ENCODE data around the gene TFE3.

Gene TFE3

DNA sequence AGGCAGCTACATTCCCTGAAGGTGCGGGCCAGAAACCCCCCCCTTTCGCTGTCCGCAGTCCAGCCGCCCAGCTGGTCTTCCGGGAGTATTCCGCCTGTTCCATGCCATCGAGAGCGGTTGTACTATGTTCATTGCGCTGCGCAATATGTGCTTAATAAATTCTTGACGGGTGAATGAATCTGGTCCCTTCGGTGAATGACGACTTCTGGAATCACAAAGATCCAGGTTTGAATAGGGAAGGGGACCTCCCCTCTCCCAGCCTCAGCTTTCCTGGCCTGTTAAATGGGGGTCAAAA lies 777 bp upstream of the TFE3 start:
- H3K4me1 Mint-ChIP-seq: peaks cover 39% of the 10 kb centered on the region
- peak overlapping the region; percentile 92 for H3K4me3 Mint-ChIP-seq
- H3K9me3 Mint-ChIP-seq: no peaks in the 10 kb centered on the region
- H3K27ac Mint-ChIP-seq: peak overlapping the region; percentile 93
- DNase-seq: no peak
- CTCF ChIA-PET: interaction anchor here (0.7 to 2.9 kb wide), 5 partner anchors 57 to 146 kb away, joined by 3 to 9 read pairs (median 3); no protein-coding TSS in a partner anchor
- H3K27me3 Mint-ChIP-seq: peaks cover 4% of the 10 kb centered on the region
- H3K36me3 Mint-ChIP-seq: peaks cover 11% of the 10 kb centered on the region

DNA sequence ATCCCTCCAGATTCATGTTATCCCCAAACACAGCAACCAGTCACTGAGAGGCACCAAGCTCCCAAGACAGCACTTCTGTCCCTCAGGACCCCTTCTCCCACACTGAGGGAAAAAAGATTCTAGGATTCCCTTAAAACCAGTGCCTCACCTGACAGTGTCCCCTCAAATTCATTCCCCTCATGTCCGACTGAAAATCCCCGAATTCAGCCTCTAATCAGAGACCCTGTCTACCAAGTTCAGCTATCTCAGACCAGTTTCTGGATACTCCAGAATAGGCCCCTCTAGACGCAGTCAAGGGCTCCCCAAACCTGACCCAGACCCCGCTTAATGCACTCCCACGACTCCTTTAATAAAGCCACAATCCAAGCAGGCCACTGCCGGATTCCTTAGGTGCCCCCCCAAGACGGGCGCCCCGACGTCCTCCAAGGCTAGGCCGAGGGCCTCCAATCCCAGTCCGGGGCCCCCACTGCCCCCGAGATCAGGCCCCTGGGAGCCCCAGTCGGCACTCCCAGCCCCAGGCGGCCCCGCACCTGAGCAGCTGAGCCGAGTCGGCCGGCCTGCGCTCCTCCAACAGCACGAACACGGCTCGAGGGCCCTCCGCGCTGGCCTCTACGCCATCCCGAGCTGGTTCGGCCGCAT lies 457 bp downstream of the TFE3 start:
- Mint-ChIP-seq H3K9me3 (no peaks in the 10 kb centered on the region), H3K4me1 (peaks cover 47% of the 10 kb centered on the region), H3K27ac (peak overlapping the region; percentile 93), H3K4me3 (peak overlapping the region; percentile 92), H3K27me3 (peaks cover 4% of the 10 kb centered on the region), H3K36me3 (peaks cover 18% of the 10 kb centered on the region)
- CTCF ChIA-PET: interaction anchor here (0.5 to 2.9 kb wide), 4 partner anchors 40 to 105 kb away, joined by 3 to 9 read pairs (median 4); no protein-coding TSS in a partner anchor
- no peak for DNase-seq

DNA sequence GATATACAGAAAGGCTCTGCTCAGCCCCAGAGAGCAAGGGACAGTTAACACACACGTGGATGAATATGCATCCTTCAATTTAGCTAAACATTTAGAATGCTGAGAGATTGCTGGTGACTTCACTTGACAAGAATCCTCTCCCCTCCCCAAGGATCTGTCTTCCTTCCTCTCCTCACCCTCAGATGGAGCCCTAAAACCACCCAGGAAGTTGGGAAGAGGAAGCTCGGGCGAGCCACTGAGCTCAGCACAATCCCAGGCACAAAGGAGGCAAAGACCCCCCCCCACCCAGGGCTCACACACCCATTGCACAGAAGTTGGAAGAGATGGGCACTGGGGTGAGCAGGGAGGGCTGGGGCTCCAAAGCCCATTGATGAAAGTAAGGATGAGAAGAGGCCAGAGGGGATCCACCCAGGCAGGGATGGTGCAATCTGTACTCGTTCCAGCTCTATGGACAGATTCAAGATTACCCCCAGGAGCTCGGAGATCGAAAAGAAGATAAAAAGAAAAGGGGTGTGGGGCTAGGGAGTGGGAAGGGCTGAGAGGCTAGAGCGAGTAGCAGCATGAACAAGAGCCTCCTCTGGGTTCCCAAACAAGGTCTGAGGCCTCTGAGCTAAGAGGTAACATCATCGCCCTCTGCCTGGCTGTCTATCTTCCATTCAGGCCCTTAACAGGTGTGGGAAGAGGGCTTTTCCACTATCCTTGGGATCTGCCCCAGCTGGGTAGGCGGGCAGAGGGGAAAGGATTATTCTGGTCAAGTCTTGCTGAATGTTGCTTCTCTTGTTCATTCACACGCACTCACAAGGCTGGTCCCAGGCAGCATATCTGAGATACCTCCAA lies 1.2 kb downstream of the TFE3 start:
- Mint-ChIP-seq H3K4me1 (peaks cover 48% of the 10 kb centered on the region), H3K36me3 (peaks cover 19% of the 10 kb centered on the region), H3K4me3 (peak overlapping the region; percentile 92), H3K9me3 (no peaks in the 10 kb centered on the region), H3K27me3 (no peaks in the 10 kb centered on the region), H3K27ac (peak overlapping the region; percentile 93)
- peak; percentile 29 for DNase-seq
- CTCF ChIA-PET: interaction anchor here (0.5 to 2.9 kb wide), 3 partner anchors 39 to 105 kb away, joined by 3 to 9 read pairs (median 5); no protein-coding TSS in a partner anchor

DNA sequence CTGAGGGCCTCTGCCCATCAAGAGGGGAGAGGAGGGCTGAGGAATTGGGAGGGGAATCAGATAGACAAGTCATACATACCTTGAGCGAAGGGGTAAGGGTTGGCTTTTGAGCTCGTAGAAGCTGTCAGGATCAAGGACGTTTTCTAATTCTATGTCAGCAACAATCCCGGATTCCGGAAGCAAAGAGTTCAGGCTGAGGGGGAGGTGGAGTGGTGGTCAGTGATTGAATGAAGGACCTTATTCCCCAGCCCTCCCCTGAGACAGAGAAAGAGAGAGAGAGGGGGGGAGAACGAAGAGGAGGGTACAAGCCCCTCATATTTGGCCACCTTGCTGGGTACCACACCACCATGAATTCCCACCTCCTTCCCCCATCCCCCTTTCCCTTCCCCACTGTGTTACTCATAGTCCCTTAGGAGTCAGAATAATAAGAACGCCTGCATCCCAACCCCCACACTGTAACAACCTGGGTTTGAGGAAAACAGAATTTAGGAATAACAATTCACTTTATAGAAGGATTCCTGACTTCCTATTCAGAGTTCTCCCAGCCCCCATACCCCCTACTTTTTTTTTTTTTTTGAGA lies 2.7 kb downstream of the TFE3 start:
- Mint-ChIP-seq H3K27ac (peak overlapping the region; percentile 86), H3K36me3 (peaks cover 19% of the 10 kb centered on the region), H3K9me3 (no peaks in the 10 kb centered on the region), H3K4me3 (peak overlapping the region; percentile 47), H3K4me1 (peaks cover 48% of the 10 kb centered on the region), H3K27me3 (no peaks in the 10 kb centered on the region)
- no peak for DNase-seq
- CTCF ChIA-PET: interaction anchor here (0.8 kb wide), 1 partner anchor 87 kb away, joined by 4 read pairs; no protein-coding TSS in a partner anchor

DNA sequence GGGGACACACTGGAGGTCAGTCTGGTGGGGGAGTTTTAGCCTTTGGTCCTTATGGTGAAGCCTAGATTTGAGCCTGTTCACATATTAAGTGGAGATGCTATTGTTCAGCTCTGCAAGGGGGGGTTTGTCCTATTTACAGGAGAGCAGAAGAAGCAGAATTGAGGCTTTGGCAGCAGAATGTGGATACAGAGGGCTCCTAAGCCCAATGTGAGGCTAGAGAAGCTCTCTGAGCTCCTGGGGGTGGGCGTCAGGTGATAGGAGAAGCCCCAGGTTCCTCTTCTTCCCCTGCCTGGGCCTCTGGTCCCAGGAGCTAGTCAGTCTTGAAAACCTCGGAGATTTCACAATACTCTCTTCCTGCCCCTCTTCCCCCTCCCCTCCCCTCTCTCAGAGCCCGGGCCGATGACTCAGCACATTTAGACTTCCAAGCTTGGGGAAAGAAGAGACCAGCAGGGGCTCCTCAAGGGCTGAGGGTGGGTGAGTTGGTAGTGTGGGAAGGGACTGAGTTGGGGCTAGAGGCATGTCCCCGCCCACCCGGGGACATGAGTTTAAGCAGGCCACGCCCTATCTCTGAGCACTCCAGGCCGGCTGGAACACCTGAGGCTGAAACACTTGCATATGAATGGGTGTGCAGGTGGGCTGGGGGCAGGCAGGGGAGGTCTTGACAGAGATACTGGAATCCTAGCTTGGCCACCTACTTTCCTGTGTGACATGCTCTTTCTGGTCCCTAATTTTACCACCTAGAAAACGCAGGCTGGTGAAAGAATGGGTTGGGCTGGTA lies 3.4 kb downstream of the TFE3 start:
- no peaks in the 10 kb centered on the region for H3K9me3 Mint-ChIP-seq
- CTCF ChIA-PET: interaction anchor here (0.8 to 1.1 kb wide), 3 partner anchors 11 to 278 kb away, joined by 3 to 4 read pairs (median 3); partner anchors contain the start of gene GLOD5
- peak overlapping the region; percentile 47 for H3K4me3 Mint-ChIP-seq
- peaks cover 20% of the 10 kb centered on the region for H3K36me3 Mint-ChIP-seq
- peak; percentile 61 for DNase-seq
- H3K4me1 Mint-ChIP-seq: peaks cover 48% of the 10 kb centered on the region
- H3K27ac Mint-ChIP-seq: peak overlapping the region; percentile 86
- no peaks in the 10 kb centered on the region for H3K27me3 Mint-ChIP-seq

DNA sequence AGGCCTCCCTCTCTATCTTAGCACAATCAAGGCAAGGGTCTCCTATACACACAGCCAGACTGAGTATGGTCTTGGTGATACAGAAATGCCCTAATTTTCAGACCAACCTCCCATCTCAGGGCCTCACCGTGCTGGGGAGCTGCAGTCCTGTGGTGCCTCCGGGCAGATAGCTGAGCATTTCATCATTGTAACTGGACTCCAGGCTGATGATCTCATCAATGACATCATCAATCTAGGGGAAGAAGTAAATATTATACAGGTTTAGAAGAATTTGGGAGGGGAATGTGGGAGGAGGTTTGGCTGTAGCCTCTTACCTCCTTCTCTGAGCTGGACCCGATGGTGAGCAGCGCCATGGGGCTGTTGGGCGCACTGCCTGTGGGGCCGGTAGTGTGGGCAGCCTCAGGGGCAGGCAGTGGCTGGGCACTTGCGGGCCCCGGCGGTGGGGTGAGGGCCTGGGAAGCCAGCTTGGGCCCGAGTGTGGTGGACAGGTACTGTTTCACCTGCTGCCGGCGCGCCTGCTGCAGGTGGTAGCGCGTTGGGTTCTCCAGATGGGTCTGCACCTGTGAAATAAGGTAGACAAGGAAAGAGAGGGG lies 5.2 kb downstream of the TFE3 start:
- no peaks in the 10 kb centered on the region for H3K9me3 Mint-ChIP-seq
- peaks cover 40% of the 10 kb centered on the region for H3K4me1 Mint-ChIP-seq
- no peak for DNase-seq
- H3K27me3 Mint-ChIP-seq: no peaks in the 10 kb centered on the region
- CTCF ChIA-PET: no interaction called here
- peaks cover 34% of the 10 kb centered on the region for H3K36me3 Mint-ChIP-seq
- no peak overlapping the region for H3K27ac Mint-ChIP-seq
- H3K4me3 Mint-ChIP-seq: no peak overlapping the region

DNA sequence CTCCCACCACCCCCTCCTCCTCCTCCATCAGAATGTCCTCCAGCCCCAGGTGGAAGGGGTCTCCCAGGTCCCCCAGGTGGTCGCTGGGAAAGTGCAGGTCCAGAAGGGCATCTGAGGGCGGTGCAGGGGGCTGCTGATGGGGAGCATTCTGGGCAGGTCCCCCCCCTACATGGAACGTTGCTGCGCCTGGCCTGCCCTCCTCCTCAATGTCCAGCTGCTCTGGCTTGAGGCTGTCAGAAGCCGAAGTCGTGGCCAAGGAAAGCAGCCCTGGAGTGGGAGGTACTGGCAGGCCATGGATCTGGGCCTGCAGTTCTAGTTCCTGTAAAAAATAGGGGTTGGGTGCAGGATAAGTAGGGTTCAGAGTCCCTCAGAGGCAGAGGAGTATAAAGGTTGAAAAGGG lies 12.9 kb downstream of the TFE3 start:
- CTCF ChIA-PET: no interaction called here
- peaks cover 28% of the 10 kb centered on the region for H3K36me3 Mint-ChIP-seq
- H3K27ac Mint-ChIP-seq: no peak overlapping the region

DNA sequence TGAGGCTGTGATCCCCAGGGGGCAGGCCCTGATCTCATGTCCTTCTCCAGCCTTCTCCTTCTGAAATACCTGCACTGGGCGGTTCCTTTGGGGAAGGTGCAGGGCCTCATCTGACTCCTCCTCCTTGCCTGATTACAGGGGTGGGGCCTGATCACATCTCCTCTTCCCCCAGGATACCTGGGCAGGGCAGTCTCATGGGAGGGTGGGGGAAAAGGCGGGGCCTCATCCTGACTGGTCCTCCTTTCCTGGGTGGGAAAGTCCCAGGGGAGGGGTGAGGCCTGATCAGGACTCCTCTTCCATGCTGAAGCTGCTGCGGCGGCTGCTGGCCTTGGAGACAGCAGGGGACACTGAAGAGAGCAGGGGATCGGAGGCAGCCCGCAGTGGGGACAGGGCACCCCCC lies 13.3 kb downstream of the TFE3 start:
- DNase-seq: no peak
- Mint-ChIP-seq H3K4me1 (peaks cover 2% of the 10 kb centered on the region), H3K36me3 (peaks cover 28% of the 10 kb centered on the region), H3K27me3 (no peaks in the 10 kb centered on the region), H3K4me3 (no peak overlapping the region), H3K27ac (no peak overlapping the region), H3K9me3 (no peaks in the 10 kb centered on the region)
- CTCF ChIA-PET: no interaction called here

More for the DNA sequence above, 12.9 kb downstream of the TFE3 start:
- no peak overlapping the region for H3K4me3 Mint-ChIP-seq
- H3K4me1 Mint-ChIP-seq: peaks cover 2% of the 10 kb centered on the region
- no peaks in the 10 kb centered on the region for H3K27me3 Mint-ChIP-seq
- H3K9me3 Mint-ChIP-seq: no peaks in the 10 kb centered on the region
- no peak for DNase-seq

DNA sequence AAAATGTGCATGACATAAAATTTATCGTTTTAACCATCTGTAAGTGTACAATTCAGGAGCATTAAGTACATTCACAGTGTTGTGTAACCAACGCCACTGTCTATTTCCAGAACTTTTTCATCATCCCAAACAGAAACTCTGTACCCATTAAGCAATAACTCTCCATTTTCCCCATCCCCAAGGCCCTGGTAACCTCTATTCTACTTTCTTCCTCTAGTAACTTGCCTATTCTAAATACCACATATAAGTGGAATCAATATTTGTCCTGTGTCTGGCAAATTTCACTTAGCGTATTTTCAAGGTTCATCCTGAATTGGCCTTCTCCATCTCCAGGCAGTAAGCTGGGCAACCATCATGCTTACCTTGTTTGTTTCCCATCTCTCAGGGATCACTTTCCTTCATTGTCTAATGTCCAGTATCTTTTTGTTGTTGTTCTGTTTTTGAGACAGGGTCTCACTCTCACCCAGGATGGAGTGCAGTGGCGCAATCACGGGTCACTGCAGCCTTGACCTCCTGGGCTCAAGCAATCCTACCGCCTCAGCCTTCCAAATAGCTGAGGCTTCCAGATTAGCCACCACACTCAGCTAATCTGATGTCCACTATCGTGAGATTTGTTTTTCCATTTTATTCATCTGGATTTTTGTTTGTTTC lies 23.4 kb downstream of the TFE3 start:
- peaks cover 5% of the 10 kb centered on the region for H3K36me3 Mint-ChIP-seq
- H3K9me3 Mint-ChIP-seq: no peaks in the 10 kb centered on the region
- no peak for DNase-seq
- H3K27ac Mint-ChIP-seq: no peak overlapping the region
- H3K4me1 Mint-ChIP-seq: no peaks in the 10 kb centered on the region
- H3K27me3 Mint-ChIP-seq: no peaks in the 10 kb centered on the region
- no peak overlapping the region for H3K4me3 Mint-ChIP-seq
- CTCF ChIA-PET: no interaction called here

DNA sequence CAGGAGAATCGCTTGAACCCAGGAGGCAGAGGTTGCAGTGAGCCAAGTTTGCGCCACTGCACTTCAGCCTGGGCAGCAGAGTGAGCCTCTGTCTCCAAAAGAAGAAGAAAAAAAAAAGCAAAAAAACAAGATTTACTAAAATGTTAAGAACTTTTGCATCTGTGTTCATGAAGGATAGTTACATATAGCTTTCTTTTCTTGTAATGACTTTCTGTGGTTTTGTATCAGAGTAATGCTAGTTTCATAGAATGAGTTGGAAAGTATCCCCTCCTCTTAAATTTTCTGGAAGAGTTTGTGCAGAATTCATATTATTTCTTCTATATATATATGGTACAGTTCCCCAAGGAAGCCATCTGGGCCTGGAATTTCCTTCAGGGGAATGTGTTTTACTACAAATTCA lies 24.1 kb downstream of the TFE3 start:
- DNase-seq: no peak
- Mint-ChIP-seq H3K36me3 (no peaks in the 10 kb centered on the region), H3K9me3 (no peaks in the 10 kb centered on the region), H3K4me1 (no peaks in the 10 kb centered on the region), H3K4me3 (no peak overlapping the region), H3K27me3 (no peaks in the 10 kb centered on the region), H3K27ac (no peak overlapping the region)
- CTCF ChIA-PET: no interaction called here

DNA sequence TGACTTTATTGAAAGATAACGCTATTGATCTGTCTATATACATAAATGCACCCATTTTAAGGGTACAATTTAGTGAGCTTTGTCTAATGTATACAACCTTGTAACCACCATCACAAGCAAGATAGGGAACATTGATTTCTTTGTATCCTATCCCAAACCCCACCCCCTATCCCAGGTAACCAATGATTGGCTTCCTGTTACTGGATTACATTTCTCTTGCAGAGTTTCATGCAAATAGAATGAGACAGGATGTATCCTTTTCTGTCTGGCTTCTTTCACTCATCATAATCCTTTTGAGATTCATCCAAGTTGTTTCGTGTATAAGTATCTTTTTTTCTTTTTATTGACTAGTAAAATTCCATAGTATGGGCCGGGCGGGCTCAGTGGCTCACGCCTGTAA lies 39.5 kb downstream of the TFE3 start:
- Mint-ChIP-seq H3K36me3 (peaks cover 17% of the 10 kb centered on the region), H3K4me3 (peak overlapping the region; percentile 53), H3K27ac (peak overlapping the region; percentile 31), H3K4me1 (peaks cover 22% of the 10 kb centered on the region), H3K9me3 (no peaks in the 10 kb centered on the region), H3K27me3 (no peaks in the 10 kb centered on the region)
- DNase-seq: no peak
- CTCF ChIA-PET: no interaction called here

DNA sequence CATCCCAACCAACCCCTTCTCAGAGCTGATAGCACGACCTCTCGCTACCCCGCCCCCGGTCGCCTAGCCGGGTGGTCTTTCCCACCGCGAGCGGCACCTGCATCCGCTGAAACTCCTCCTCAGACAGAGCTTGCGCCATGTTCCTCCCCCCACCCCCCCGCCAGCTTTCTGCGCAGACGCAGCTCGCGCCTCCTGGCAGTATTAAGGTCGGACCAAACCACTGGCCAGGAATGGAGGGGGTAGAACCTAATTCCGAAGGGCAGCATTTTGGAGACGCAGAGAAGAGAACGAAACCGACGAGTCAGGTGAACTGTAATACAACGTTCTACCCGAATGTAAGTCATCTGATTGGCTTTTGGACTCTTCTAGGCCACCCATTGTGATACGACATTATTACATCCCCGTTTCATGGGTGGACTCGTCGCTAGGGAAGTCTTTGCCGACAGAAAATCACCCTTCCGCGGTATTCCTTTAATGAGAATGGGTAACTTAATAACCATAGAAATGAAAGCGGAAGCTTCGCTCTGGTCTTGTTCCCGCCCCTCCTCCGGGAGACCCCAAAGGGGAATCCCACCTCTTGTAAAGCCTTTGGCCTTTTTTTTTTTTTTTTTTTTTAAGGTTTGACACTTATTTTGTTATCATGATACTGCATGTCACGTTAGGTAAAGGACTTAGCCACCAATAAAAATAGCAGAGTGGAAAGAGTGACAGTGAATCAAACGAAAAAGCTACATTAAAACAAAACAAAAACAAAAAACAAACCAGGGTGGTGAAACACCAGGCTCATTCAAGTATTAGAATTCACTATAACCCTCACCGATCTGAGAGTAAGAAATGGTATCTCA lies 40.8 kb downstream of the TFE3 start, which contains the start of gene GRIPAP1:
Gene GRIPAP1, minus strand, starts transcription at position 174 of the 845 bp plus-strand sequence. Its CDS starts 35 bp downstream, at position 139.
- Mint-ChIP-seq H3K4me1 (peaks cover 32% of the 10 kb centered on the region), H3K36me3 (peaks cover 30% of the 10 kb centered on the region), H3K27me3 (no peaks in the 10 kb centered on the region), H3K4me3 (peak within 1 kb of the TSS; percentile 98), H3K9me3 (no peaks in the 10 kb centered on the region), H3K27ac (peak within 1 kb of the TSS; percentile 91)
- DNase-seq: peak; percentile 85
- CTCF ChIA-PET: interaction anchor here (0.7 kb wide), 2 partner anchors 40 to 104 kb away, joined by 4 to 5 read pairs; no protein-coding TSS in a partner anchor

All from activated naive CD4-positive, alpha-beta T cell treated with anti-CD3 and anti-CD28 coated beads, Interleukin-2, amount 10 ng/mL, durations not matched to agents 7 days and 5 days (primary cell).